GM21390 (cell line): ENCODE data around the gene FAM221B.

ENCODE experiments used
- ATAC-seq: cut with Tn5 transposase; IDR thresholded peaks from one replicate; pipeline ENCODE4 v1.9.1; 2021; ENCODE audit not compliant: unreplicated experiment

The FAM221B gene

GRCh38 chr9:35847792-35848572 is 19.4 kb upstream of the FAM221B start:
- peak; percentile 87 for ATAC-seq

GRCh38 chr9:35845824-35846771 is 17.6 kb upstream of the FAM221B start:
- no peak for ATAC-seq

GRCh38 chr9:35844628-35845270 is 16.2 kb upstream of the FAM221B start:
- ATAC-seq: no peak

- ATAC-seq: peak; percentile 55
Measured at GRCh38 chr9:35842795-35843194, 14.3 kb upstream of the FAM221B start.

GRCh38 chr9:35842020-35842745 is 13.7 kb upstream of the FAM221B start:
- ATAC-seq: peak; percentile 5

- no peak for ATAC-seq
Measured at GRCh38 chr9:35841645-35841900, 13.0 kb upstream of the FAM221B start.

GRCh38 chr9:35840881-35841644 is 12.5 kb upstream of the FAM221B start:
- no peak for ATAC-seq

- no peak for ATAC-seq
Measured at GRCh38 chr9:35839926-35840325, 11.4 kb upstream of the FAM221B start.

GRCh38 chr9:35836595-35836994 is 8.1 kb upstream of the FAM221B start:
- ATAC-seq: no peak

- no peak for ATAC-seq
Measured at GRCh38 chr9:35835766-35836165, 7.2 kb upstream of the FAM221B start.

GRCh38 chr9:35835216-35835632 is 6.7 kb upstream of the FAM221B start:
- ATAC-seq: no peak

- no peak for ATAC-seq
Measured at GRCh38 chr9:35834260-35835215, 6.0 kb upstream of the FAM221B start.

GRCh38 chr9:35832814-35833213 is 4.3 kb upstream of the FAM221B start:
- no peak for ATAC-seq

GRCh38 chr9:35831040-35831439 is 2.5 kb upstream of the FAM221B start:
- ATAC-seq: no peak

- no peak for ATAC-seq
Measured at GRCh38 chr9:35829764-35830096, 1.2 kb upstream of the FAM221B start.

- peak; percentile 80 for ATAC-seq
Measured at GRCh38 chr9:35829084-35829763, 692 bp upstream of the FAM221B start, which contains the start of gene TMEM8B. Gene TMEM8B, plus strand, starts transcription at chr9:35829228. Its CDS starts 220 bp downstream, at chr9:35829448.

- ATAC-seq: no peak
Measured at GRCh38 chr9:35827486-35827885, 1.0 kb downstream of the FAM221B start.

- no peak for ATAC-seq
Measured at GRCh38 chr9:35826071-35826701, 2.3 kb downstream of the FAM221B start.
